Nephron progenitor cell (in vitro differentiated cells): Measurements from ENCODE around the gene KIT.

Experiments used
- DNase-seq: peaks from one replicate; pipeline ENCODE4 v3.0.0; 2021
- H3K27ac Mint-ChIP-seq: 2 replicates; pipeline ENCODE4 v1.8.0; 2021; ENCODE audit warnings: mild to moderate bottlenecking, moderate library complexity, mixed read lengths
- H3K27me3 Mint-ChIP-seq: 2 replicates; pipeline ENCODE4 v1.8.0; 2021; ENCODE audit warnings: mild to moderate bottlenecking, low read depth, mixed read lengths; ENCODE audit not compliant: poor library complexity
- H3K36me3 Mint-ChIP-seq: 2 replicates; pipeline ENCODE4 v1.8.0; 2021; ENCODE audit warnings: low read depth, mixed read lengths
- H3K4me1 Mint-ChIP-seq: 2 replicates; pipeline ENCODE4 v1.8.0; 2021; ENCODE audit warnings: mixed read lengths
- H3K4me3 Mint-ChIP-seq: 2 replicates; pipeline ENCODE4 v1.8.0; 2021; ENCODE audit warnings: mild to moderate bottlenecking, moderate library complexity, mixed read lengths
- H3K9me3 Mint-ChIP-seq: 2 replicates; pipeline ENCODE4 v1.8.0; 2021; ENCODE audit warnings: mild to moderate bottlenecking, moderate library complexity, mixed read lengths
- TF ChIP-seq, protein P1 (sequence below): fragments of 200-600 bp; sonication (generic); IDR thresholded peaks from 2 replicates; pipeline ENCODE4 v1.5.0; 2021; ENCODE audit warnings: antibody characterized with exemption

Gene KIT

DNA sequence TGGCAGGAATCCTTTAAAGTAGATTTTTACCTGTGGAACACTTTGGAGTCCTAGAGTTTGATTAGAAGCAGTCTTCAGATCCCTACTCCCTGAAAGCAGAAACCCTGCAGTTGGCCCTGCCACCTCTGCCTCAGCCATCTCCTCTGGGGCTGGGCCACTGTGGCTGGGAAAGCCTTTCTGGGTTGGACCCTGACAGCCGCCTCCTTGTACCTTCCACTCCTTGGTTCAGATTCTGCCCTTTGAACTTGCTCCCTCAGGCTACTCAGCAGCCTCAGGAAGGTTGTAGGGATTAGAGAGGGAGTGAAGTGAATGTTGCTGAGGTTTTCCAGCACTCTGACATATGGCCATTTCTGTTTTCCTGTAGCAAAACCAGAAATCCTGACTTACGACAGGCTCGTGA lies 65.5 kb downstream of the KIT start:
- TF ChIP-seq, protein P1, sequence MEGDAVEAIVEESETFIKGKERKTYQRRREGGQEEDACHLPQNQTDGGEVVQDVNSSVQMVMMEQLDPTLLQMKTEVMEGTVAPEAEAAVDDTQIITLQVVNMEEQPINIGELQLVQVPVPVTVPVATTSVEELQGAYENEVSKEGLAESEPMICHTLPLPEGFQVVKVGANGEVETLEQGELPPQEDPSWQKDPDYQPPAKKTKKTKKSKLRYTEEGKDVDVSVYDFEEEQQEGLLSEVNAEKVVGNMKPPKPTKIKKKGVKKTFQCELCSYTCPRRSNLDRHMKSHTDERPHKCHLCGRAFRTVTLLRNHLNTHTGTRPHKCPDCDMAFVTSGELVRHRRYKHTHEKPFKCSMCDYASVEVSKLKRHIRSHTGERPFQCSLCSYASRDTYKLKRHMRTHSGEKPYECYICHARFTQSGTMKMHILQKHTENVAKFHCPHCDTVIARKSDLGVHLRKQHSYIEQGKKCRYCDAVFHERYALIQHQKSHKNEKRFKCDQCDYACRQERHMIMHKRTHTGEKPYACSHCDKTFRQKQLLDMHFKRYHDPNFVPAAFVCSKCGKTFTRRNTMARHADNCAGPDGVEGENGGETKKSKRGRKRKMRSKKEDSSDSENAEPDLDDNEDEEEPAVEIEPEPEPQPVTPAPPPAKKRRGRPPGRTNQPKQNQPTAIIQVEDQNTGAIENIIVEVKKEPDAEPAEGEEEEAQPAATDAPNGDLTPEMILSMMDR: no peak
- no peak overlapping the region for H3K4me3 Mint-ChIP-seq
- no peaks in the 10 kb centered on the region for H3K9me3 Mint-ChIP-seq
- peak overlapping the region; percentile 13 for H3K27ac Mint-ChIP-seq
- H3K4me1 Mint-ChIP-seq: no peaks in the 10 kb centered on the region
- no peaks in the 10 kb centered on the region for H3K27me3 Mint-ChIP-seq
- no peak for DNase-seq
- H3K36me3 Mint-ChIP-seq: peaks cover 22% of the 10 kb centered on the region

GRCh38 chr4:54723820-54724219 lies 66.1 kb downstream of the KIT start:
- Mint-ChIP-seq H3K27me3 (no peaks in the 10 kb centered on the region), H3K9me3 (no peaks in the 10 kb centered on the region)

GRCh38 chr4:54726907-54727306 lies 69.2 kb downstream of the KIT start:
- Mint-ChIP-seq H3K4me3 (no peak overlapping the region), H3K27ac (no peak overlapping the region), H3K9me3 (no peaks in the 10 kb centered on the region), H3K4me1 (no peaks in the 10 kb centered on the region), H3K36me3 (peaks cover 57% of the 10 kb centered on the region), H3K27me3 (no peaks in the 10 kb centered on the region)
- DNase-seq: no peak
- TF ChIP-seq, protein P1: no peak

More at GRCh38 chr4:54723820-54724219, 66.1 kb downstream of the KIT start:
- no peak overlapping the region for H3K27ac Mint-ChIP-seq
- TF ChIP-seq, protein P1: no peak
- H3K36me3 Mint-ChIP-seq: peaks cover 28% of the 10 kb centered on the region
- H3K4me1 Mint-ChIP-seq: no peaks in the 10 kb centered on the region
- no peak overlapping the region for H3K4me3 Mint-ChIP-seq
- DNase-seq: no peak

DNA sequence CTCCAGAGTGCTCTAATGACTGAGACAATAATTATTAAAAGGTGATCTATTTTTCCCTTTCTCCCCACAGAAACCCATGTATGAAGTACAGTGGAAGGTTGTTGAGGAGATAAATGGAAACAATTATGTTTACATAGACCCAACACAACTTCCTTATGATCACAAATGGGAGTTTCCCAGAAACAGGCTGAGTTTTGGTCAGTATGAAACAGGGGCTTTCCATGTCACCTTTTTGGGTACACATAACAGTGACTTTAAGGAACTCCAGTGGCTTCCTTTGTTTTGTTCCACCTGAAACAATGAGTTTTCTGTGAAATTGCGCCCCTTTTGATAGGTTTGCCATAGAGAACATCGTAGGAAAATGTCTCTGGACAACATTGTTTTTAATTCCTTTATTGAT lies 69.6 kb downstream of the KIT start:
- TF ChIP-seq, protein P1: no peak
- no peak for DNase-seq
- H3K36me3 Mint-ChIP-seq: peaks cover 62% of the 10 kb centered on the region
- H3K4me3 Mint-ChIP-seq: no peak overlapping the region
- H3K9me3 Mint-ChIP-seq: no peaks in the 10 kb centered on the region
- H3K4me1 Mint-ChIP-seq: no peaks in the 10 kb centered on the region
- no peak overlapping the region for H3K27ac Mint-ChIP-seq
- no peaks in the 10 kb centered on the region for H3K27me3 Mint-ChIP-seq

GRCh38 chr4:54728368-54728767 lies 70.6 kb downstream of the KIT start:
- Mint-ChIP-seq H3K4me1 (no peaks in the 10 kb centered on the region), H3K27ac (no peak overlapping the region), H3K36me3 (peaks cover 72% of the 10 kb centered on the region), H3K9me3 (no peaks in the 10 kb centered on the region), H3K27me3 (no peaks in the 10 kb centered on the region), H3K4me3 (no peak overlapping the region)
- no peak for DNase-seq
- TF ChIP-seq, protein P1: no peak

GRCh38 chr4:54729256-54729655 lies 71.5 kb downstream of the KIT start:
- peaks cover 80% of the 10 kb centered on the region for H3K36me3 Mint-ChIP-seq
- TF ChIP-seq, protein P1: no peak

More at GRCh38 chr4:54729256-54729655, 71.5 kb downstream of the KIT start:
- Mint-ChIP-seq H3K4me1 (no peaks in the 10 kb centered on the region), H3K27ac (no peak overlapping the region), H3K4me3 (no peak overlapping the region), H3K9me3 (no peaks in the 10 kb centered on the region), H3K27me3 (no peaks in the 10 kb centered on the region)
- DNase-seq: no peak
